CD14-positive monocyte (primary cell): ENCODE data around the gene BFSP2. TPM values are rescaled to one million over a fixed set of nuclear protein-coding genes. Genes with fewer than 3 reads are reported as not detected.
A peak's percentile ranks its signal among the peaks of the same experiment; 100 is the strongest.

Source experiments
- DNase-seq, 3 donors: peaks; one replicate each; pipeline ENCODE4 v3.0.0-alpha.2; 2011 to 2022
- H2AFZ ChIP-seq: 2 replicates; pipeline ENCODE4 v1.6.0; 2012; ENCODE audit warnings: mild to moderate bottlenecking, low read depth, low read length, inconsistent platforms; ENCODE audit not compliant: insufficient read depth, poor library complexity, severe bottlenecking
- H3K27ac ChIP-seq, 2 donors: 1 replicate in 1 of 2; 2 replicates in 1 of 2; pipeline ENCODE4 v1.5.1; 2012 to 2013; ENCODE audit warnings: low read length in 2 of 2, control low read depth in 1 of 2, inconsistent platforms in 1 of 2, low read depth in 1 of 2, mild to moderate bottlenecking in 1 of 2
- H3K27me3 ChIP-seq, 2 donors: one replicate each; pipeline versions ENCODE4 v1.6.0 to v1.6.1; 2011 to 2013; ENCODE audit warnings: low read length in 2 of 2; ENCODE audit not compliant: control insufficient read depth in 2 of 2, insufficient read depth in 2 of 2
- H3K36me3 ChIP-seq, 2 donors: replicated peaks in 1 of 2; 1 replicate in 1 of 2; 2 replicates in 1 of 2; pipeline versions ENCODE4 v1.5.1 to v1.6.1; 2012 to 2013; ENCODE audit warnings: low read length in 2 of 2, control low read depth in 1 of 2, inconsistent platforms in 1 of 2, mild to moderate bottlenecking in 1 of 2; ENCODE audit not compliant: insufficient read depth in 2 of 2, control insufficient read depth in 1 of 2
- H3K4me1 ChIP-seq, 2 donors: 1 replicate in 1 of 2; 2 replicates in 1 of 2; pipeline versions ENCODE4 v1.5.1 to v1.6.1; 2012 to 2013; ENCODE audit warnings: low read length in 2 of 2, control low read depth in 1 of 2, inconsistent platforms in 1 of 2, mild to moderate bottlenecking in 1 of 2, moderate library complexity in 1 of 2; ENCODE audit not compliant: insufficient read depth in 2 of 2, control insufficient read depth in 1 of 2
- H3K4me2 ChIP-seq: replicated peaks from 2 replicates; pipeline ENCODE3; 2012; ENCODE audit warnings: low read length, moderate library complexity, mild to moderate bottlenecking; ENCODE audit not compliant: poor library complexity, severe bottlenecking; ENCODE audit errors: extremely low read depth
- H3K4me3 ChIP-seq, 3 experiments: fragments of 200-600 bp in 1 of 3; sonication (generic) in 1 of 3; replicated peaks in 1 of 3; 1 replicate in 2 of 3; 2 replicates in 1 of 3; pipeline ENCODE4 v1.5.1; 2011 to 2013; ENCODE audit warnings: low read length in 3 of 3, mild to moderate bottlenecking in 3 of 3, control low read depth in 2 of 3, low read depth in 2 of 3, inconsistent platforms in 1 of 3, moderate library complexity in 1 of 3
- H3K79me2 ChIP-seq: 2 replicates; pipeline ENCODE4 v1.6.0; 2012; ENCODE audit warnings: mild to moderate bottlenecking, control low read depth, inconsistent platforms, low read length, moderate library complexity; ENCODE audit not compliant: insufficient read depth
- H3K9ac ChIP-seq: 2 replicates; pipeline ENCODE4 v1.6.0; 2017; ENCODE audit warnings: low read length, mild to moderate bottlenecking; ENCODE audit not compliant: insufficient read depth, poor library complexity, severe bottlenecking
- H3K9me3 ChIP-seq, 2 donors: replicated peaks in 1 of 2; 1 replicate in 1 of 2; 2 replicates in 1 of 2; pipeline versions ENCODE4 v1.5.1 to v1.6.1; 2012 to 2013; ENCODE audit warnings: low read length in 2 of 2, control low read depth in 1 of 2; ENCODE audit not compliant: control insufficient read depth in 1 of 2, insufficient read depth in 1 of 2
- H4K20me1 ChIP-seq: 2 replicates; pipeline ENCODE4 v1.6.0; 2012; ENCODE audit warnings: mild to moderate bottlenecking, low read length, control low read depth, moderate library complexity; ENCODE audit not compliant: insufficient read depth
- H3K27ac Mint-ChIP-seq, 7 donors: one replicate each; pipeline ENCODE4 v1.8.0; 2020; ENCODE audit warnings: mild to moderate bottlenecking in 7 of 7, mixed read lengths in 7 of 7, moderate library complexity in 6 of 7, inconsistent platforms in 2 of 7
- H3K27me3 Mint-ChIP-seq, 3 donors: one replicate each; pipeline ENCODE4 v1.8.0; 2021 to 2022; ENCODE audit warnings: low read depth in 3 of 3, mild to moderate bottlenecking in 3 of 3, mixed read lengths in 3 of 3, moderate library complexity in 3 of 3, inconsistent platforms in 1 of 3
- H3K36me3 Mint-ChIP-seq, 2 donors: one replicate each; pipeline ENCODE4 v1.8.0; 2020; ENCODE audit warnings: mixed read lengths in 2 of 2, inconsistent platforms in 1 of 2, mild to moderate bottlenecking in 1 of 2
- H3K4me1 Mint-ChIP-seq: one replicate; pipeline ENCODE4 v1.8.0; 2020; ENCODE audit warnings: mild to moderate bottlenecking, mixed read lengths
- H3K4me3 Mint-ChIP-seq, 2 donors: one replicate each; pipeline ENCODE4 v1.8.0; 2020; ENCODE audit warnings: mild to moderate bottlenecking in 2 of 2, mixed read lengths in 2 of 2, moderate library complexity in 1 of 2
- H3K9me3 Mint-ChIP-seq, 7 donors: one replicate each; pipeline ENCODE4 v1.8.0; 2020 to 2022; ENCODE audit warnings: mixed read lengths in 7 of 7, mild to moderate bottlenecking in 6 of 7, moderate library complexity in 6 of 7, inconsistent platforms in 2 of 7
- CTCF ChIP-seq: fragments of 200-600 bp; IDR thresholded peaks from one replicate; pipeline ENCODE4 v1.8.0; 2022; ENCODE audit warnings: antibody characterized with exemption, mild to moderate bottlenecking
- WGBS: methylation state at CpG from one replicate; pipeline ENCODE4 v1.1.5; 2013; ENCODE audit warnings: missing lambda C conversion rate; ENCODE audit not compliant: insufficient coverage; 5-methylcytosine and 5-hydroxymethylcytosine counted together
- intact Hi-C, 2 donors: fragments of 100-400 bp; cut with micrococcal nuclease; formaldehyde crosslinking; loops; one replicate each; pipeline versions ENCODE4 v1.15.0 to v1.15.1; 2023
- polyA plus RNA-seq, 3 donors: library from polyadenylated mRNA; depleted of rRNA in 1 of 3; unstranded in 2 of 3; stranded (reverse) in 1 of 3; fragments of 300-500 nt in 2 of 3; fragments of >200 nt in 1 of 3; fragmentation: Illumina TruSeq in 2 of 3; gene quantifications; 1 replicate in 2 of 3; 2 replicates in 1 of 3; pipeline ENCODE4 v1.2.3, GENCODE V29; 2012 to 2021

The BFSP2 gene
- polyA plus RNA-seq, 3 donors, result not detected

GRCh38 chr3:133464573-133464972 is 64.7 kb downstream of the BFSP2 start:
- Mint-ChIP-seq H3K4me3 (no peak overlapping the region), H3K9me3 (no peaks in the 10 kb centered on the region), H3K36me3 (no peaks in the 10 kb centered on the region), H3K27me3 (no peaks in the 10 kb centered on the region), H3K27ac (no peak overlapping the region), H3K4me1 (peaks cover 9% of the 10 kb centered on the region)
- no peak overlapping the region for H3K27ac ChIP-seq
- no peaks in the 10 kb centered on the region for H3K9me3 ChIP-seq
- H3K4me2 ChIP-seq, result no peak overlapping the region
- WGBS, result 100% methylated on average over 1 of the region's 1 CpG
- no peak for TF ChIP-seq CTCF
- H3K36me3 ChIP-seq, result no peaks in the 10 kb centered on the region
- no peaks in the 10 kb centered on the region for H3K27me3 ChIP-seq
- peaks cover 0 to 4% of the 10 kb centered on the region in 2 donors for H3K4me1 ChIP-seq
- H4K20me1 ChIP-seq, result no peaks in the 10 kb centered on the region
- no peaks in the 10 kb centered on the region for H3K79me2 ChIP-seq
- no peak overlapping the region for H3K9ac ChIP-seq
- intact Hi-C loops, result no loop called here
- no peak overlapping the region for H3K4me3 ChIP-seq
- H2AFZ ChIP-seq, result no peak overlapping the region
- no peak for DNase-seq

- Histone ChIP-seq H3K36me3 (no peaks in the 10 kb centered on the region), H3K9me3 (no peaks in the 10 kb centered on the region), H4K20me1 (no peaks in the 10 kb centered on the region), H3K4me3 (no peak overlapping the region), H3K9ac (no peak overlapping the region), H3K27me3 (no peaks in the 10 kb centered on the region), H3K27ac (no peak overlapping the region), H3K79me2 (no peaks in the 10 kb centered on the region), H3K4me2 (no peak overlapping the region), H3K4me1 (peaks cover 0 to 4% of the 10 kb centered on the region in 2 donors), H2AFZ (peak overlapping the region; percentile 35)
- Mint-ChIP-seq H3K4me3 (no peak overlapping the region), H3K27me3 (peaks cover 0 to 2% (median 0%) of the 10 kb centered on the region in 3 donors), H3K27ac (no peak overlapping the region), H3K4me1 (peaks cover 9% of the 10 kb centered on the region), H3K36me3 (no peaks in the 10 kb centered on the region), H3K9me3 (peaks cover 0 to 1% (median 0%) of the 10 kb centered on the region in 7 donors)
- 61% methylated on average over 3 of the region's 12 CpGs for WGBS
- DNase-seq, result peak in 1 of 3 donors; percentile 14
- TF ChIP-seq CTCF, result no peak
- intact Hi-C loops, result no loop called here
Observed at GRCh38 chr3:133466531-133467386, 66.9 kb downstream of the BFSP2 start.
